RWPE2 (cell line): ENCODE results near the gene STK26.

Experiments used
- ATAC-seq: fragments of 200-7000 bp; cut with Tn5 transposase; 3 replicates; pipeline ENCODE4 v1.9.1; 2021; ENCODE audit warnings: low read depth
- DNase-seq: peaks from one replicate; pipeline ENCODE4 v3.0.0-alpha.2; 2020; ENCODE audit warnings: low spot score
- H3K27ac ChIP-seq: fragments of 450-650 bp; 2 replicates; pipeline ENCODE4 v1.5.1; 2017; ENCODE audit warnings: mild to moderate bottlenecking; ENCODE audit not compliant: poor library complexity, severe bottlenecking
- H3K27me3 ChIP-seq: fragments of 250-450 bp; sonication (Bioruptor Pico); 2 replicates; pipeline ENCODE4 v1.5.1; 2021; ENCODE audit warnings: mild to moderate bottlenecking, moderate library complexity; ENCODE audit not compliant: insufficient read depth, poor library complexity, severe bottlenecking
- H3K36me3 ChIP-seq: fragments of 250-450 bp; sonication (Bioruptor Pico); 2 replicates; pipeline ENCODE4 v1.5.1; 2020; ENCODE audit warnings: low read depth, mild to moderate bottlenecking, moderate library complexity
- H3K4me1 ChIP-seq: fragments of 250-450 bp; sonication (Bioruptor Pico); 2 replicates; pipeline ENCODE4 v1.5.1; 2021; ENCODE audit warnings: mild to moderate bottlenecking, moderate library complexity; ENCODE audit not compliant: insufficient read depth, poor library complexity, severe bottlenecking
- H3K4me3 ChIP-seq: fragments of 250-450 bp; sonication (Bioruptor Pico); 2 replicates; pipeline ENCODE4 v1.5.1; 2021; ENCODE audit warnings: mild to moderate bottlenecking, moderate library complexity; ENCODE audit not compliant: severe bottlenecking
- H3K9me3 ChIP-seq: fragments of 250-450 bp; sonication (Bioruptor Pico); 2 replicates; pipeline ENCODE4 v1.5.1; 2021; ENCODE audit warnings: mild to moderate bottlenecking, moderate library complexity; ENCODE audit not compliant: severe bottlenecking
- TF ChIP-seq, protein P1 (sequence below): fragments of 450-650 bp; IDR thresholded peaks from one replicate; pipeline ENCODE4 v1.5.1; 2017; ENCODE audit warnings: mild to moderate bottlenecking, moderate library complexity; ENCODE audit not compliant: poor library complexity, severe bottlenecking

STK26 gene

DNA sequence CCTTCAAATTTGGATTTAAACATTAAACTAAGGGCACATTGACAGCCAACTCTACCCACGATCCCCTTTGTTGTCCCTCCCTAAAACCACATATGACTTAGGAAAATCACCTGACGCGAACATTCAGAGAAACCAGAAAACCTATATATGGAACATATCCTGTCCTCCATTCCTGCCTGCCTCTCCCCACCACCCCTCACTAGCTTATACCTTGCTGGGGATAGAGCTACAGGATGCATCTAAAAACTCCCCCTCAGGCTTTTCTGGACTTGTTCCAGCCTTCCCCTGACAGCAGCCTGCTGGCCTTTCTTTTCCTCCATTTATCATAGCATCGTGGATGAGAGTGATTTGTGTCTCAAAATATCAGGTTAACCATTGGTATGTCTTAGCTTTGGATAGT is 8.8 kb downstream of the STK26 start:
- Histone ChIP-seq H3K9me3 (no peaks in the 10 kb centered on the region), H3K27me3 (no peaks in the 10 kb centered on the region), H3K4me3 (no peak overlapping the region), H3K27ac (no peak overlapping the region), H3K4me1 (no peaks in the 10 kb centered on the region), H3K36me3 (no peaks in the 10 kb centered on the region)
- no peak for ATAC-seq
- TF ChIP-seq, protein P1, sequence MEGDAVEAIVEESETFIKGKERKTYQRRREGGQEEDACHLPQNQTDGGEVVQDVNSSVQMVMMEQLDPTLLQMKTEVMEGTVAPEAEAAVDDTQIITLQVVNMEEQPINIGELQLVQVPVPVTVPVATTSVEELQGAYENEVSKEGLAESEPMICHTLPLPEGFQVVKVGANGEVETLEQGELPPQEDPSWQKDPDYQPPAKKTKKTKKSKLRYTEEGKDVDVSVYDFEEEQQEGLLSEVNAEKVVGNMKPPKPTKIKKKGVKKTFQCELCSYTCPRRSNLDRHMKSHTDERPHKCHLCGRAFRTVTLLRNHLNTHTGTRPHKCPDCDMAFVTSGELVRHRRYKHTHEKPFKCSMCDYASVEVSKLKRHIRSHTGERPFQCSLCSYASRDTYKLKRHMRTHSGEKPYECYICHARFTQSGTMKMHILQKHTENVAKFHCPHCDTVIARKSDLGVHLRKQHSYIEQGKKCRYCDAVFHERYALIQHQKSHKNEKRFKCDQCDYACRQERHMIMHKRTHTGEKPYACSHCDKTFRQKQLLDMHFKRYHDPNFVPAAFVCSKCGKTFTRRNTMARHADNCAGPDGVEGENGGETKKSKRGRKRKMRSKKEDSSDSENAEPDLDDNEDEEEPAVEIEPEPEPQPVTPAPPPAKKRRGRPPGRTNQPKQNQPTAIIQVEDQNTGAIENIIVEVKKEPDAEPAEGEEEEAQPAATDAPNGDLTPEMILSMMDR: no peak
- DNase-seq: no peak

- no peak for DNase-seq
- ATAC-seq: no peak
- H3K4me3 ChIP-seq: no peak overlapping the region
- H3K36me3 ChIP-seq: no peaks in the 10 kb centered on the region
- H3K4me1 ChIP-seq: no peaks in the 10 kb centered on the region
- H3K27me3 ChIP-seq: no peaks in the 10 kb centered on the region
- H3K27ac ChIP-seq: no peak overlapping the region
- TF ChIP-seq, protein P1: no peak
- no peaks in the 10 kb centered on the region for H3K9me3 ChIP-seq
Measured at GRCh38 chrX:132033166-132033565, 10.1 kb downstream of the STK26 start.

GRCh38 chrX:132034648-132035047 is 11.5 kb downstream of the STK26 start:
- Histone ChIP-seq H3K27me3 (no peaks in the 10 kb centered on the region), H3K36me3 (no peaks in the 10 kb centered on the region), H3K27ac (no peak overlapping the region), H3K9me3 (no peaks in the 10 kb centered on the region), H3K4me3 (no peak overlapping the region), H3K4me1 (no peaks in the 10 kb centered on the region)
- TF ChIP-seq, protein P1: no peak
- DNase-seq: no peak
- no peak for ATAC-seq

GRCh38 chrX:132037479-132037993 is 14.4 kb downstream of the STK26 start:
- H3K9me3 ChIP-seq: no peaks in the 10 kb centered on the region
- DNase-seq (no peak), ATAC-seq (no peak)
- peaks cover 10% of the 10 kb centered on the region for H3K4me1 ChIP-seq
- H3K36me3 ChIP-seq: no peaks in the 10 kb centered on the region
- TF ChIP-seq, protein P1: no peak
- no peak overlapping the region for H3K27ac ChIP-seq
- no peak overlapping the region for H3K4me3 ChIP-seq
- H3K27me3 ChIP-seq: no peaks in the 10 kb centered on the region

DNA sequence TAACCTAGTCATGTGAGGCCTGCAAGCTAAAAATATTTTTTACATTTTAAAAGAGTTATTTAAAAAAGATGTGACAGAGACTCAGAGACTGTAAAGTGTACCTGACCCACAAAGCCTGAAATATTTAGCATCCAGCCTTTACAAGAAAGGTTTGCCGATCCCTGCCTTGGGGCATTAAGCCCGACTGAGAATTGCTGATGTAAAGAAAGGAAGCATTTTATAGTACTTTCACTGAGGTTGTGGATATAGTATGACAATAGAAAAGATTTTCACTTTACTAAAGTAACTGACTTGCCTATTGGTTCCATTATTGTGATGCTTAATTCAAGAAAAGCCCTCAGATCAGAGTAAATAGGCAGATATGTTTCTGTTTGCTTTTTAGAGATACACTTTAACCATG is 17.0 kb downstream of the STK26 start:
- TF ChIP-seq, protein P1: no peak
- H3K27ac ChIP-seq: no peak overlapping the region
- no peaks in the 10 kb centered on the region for H3K36me3 ChIP-seq
- H3K9me3 ChIP-seq: no peaks in the 10 kb centered on the region
- DNase-seq (no peak), ATAC-seq (no peak)
- H3K4me1 ChIP-seq: peaks cover 10% of the 10 kb centered on the region
- H3K4me3 ChIP-seq: no peak overlapping the region
- H3K27me3 ChIP-seq: no peaks in the 10 kb centered on the region
